Ectodermal cell (in vitro differentiated cells): ENCODE measurements around the gene BMP7.
"Not testable (repeated sequence)": the region's sequence is repeated elsewhere in the genome, so short reads cannot be mapped to it uniquely, and the experiment has no call there.

Experiments
- H3K27ac ChIP-seq: 2 replicates; pipeline ENCODE4 v1.7.0; 2013; ENCODE audit warnings: mild to moderate bottlenecking, low read depth, low read length; ENCODE audit not compliant: insufficient read depth, poor library complexity, severe bottlenecking
- H3K27me3 ChIP-seq: 2 replicates; pipeline ENCODE4 v1.7.0; 2013; ENCODE audit warnings: mild to moderate bottlenecking, low read length; ENCODE audit not compliant: insufficient read depth, control insufficient read depth, poor library complexity, severe bottlenecking
- H3K36me3 ChIP-seq: one replicate; pipeline ENCODE4 v1.7.0; 2013; ENCODE audit warnings: low read length; ENCODE audit not compliant: control insufficient read depth, insufficient read depth
- H3K4me1 ChIP-seq: one replicate; pipeline ENCODE4 v1.7.0; 2013; ENCODE audit warnings: low read length; ENCODE audit not compliant: control insufficient read depth, insufficient read depth
- H3K4me3 ChIP-seq: 2 replicates; pipeline ENCODE4 v1.7.0; 2013; ENCODE audit warnings: low read depth, low read length, control low read depth; ENCODE audit not compliant: insufficient read depth
- H3K9me3 ChIP-seq: 2 replicates; pipeline ENCODE4 v1.7.0; 2013; ENCODE audit warnings: mild to moderate bottlenecking, low read length, moderate library complexity; ENCODE audit not compliant: control insufficient read depth
- WGBS, 2 experiments: methylation state at CpG; one replicate each; pipeline ENCODE4 v1.1.7; 2013; ENCODE audit warnings: missing lambda C conversion rate in 2 of 2; 5-methylcytosine and 5-hydroxymethylcytosine counted together

Gene BMP7

DNA sequence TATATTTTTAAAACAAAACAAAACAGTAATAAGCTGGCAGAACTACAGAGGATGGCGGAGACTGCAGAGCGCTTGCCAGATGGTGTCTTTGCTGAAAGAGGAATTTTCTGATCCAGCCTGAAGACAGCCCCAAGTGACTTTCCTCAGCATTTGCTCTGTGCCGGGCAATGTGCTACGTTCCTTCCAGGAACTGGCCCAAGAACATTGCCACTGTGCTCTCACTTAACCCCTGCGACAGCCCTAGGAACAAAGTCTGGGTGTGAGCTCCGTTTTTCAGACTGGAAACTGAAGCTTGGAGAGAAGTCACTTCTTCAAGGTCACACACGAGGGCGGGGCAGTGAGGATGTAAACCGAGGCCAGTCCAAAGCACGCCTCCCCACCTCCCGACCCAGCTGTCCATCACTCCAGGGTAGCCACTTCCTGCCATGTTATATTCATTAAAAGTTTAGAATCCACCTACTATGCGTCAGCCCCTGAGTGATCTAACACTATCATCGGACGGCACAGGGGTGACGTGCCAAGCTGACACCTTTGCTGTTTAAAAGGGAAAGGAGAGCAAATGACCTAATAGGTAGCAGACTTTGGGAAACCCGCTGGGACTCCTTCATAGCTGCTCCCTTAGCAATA, 22.3 kb upstream of the BMP7 start:
- H3K9me3 ChIP-seq, result no peaks in the 10 kb centered on the region
- WGBS, 2 experiments, result 80 to 81% methylated on average over 16 of the region's 16 CpGs
- H3K27ac ChIP-seq, result no peak overlapping the region
- peaks cover 64% of the 10 kb centered on the region for H3K4me1 ChIP-seq
- H3K36me3 ChIP-seq, result no peaks in the 10 kb centered on the region
- H3K4me3 ChIP-seq, result no peak overlapping the region
- no peaks in the 10 kb centered on the region for H3K27me3 ChIP-seq

DNA sequence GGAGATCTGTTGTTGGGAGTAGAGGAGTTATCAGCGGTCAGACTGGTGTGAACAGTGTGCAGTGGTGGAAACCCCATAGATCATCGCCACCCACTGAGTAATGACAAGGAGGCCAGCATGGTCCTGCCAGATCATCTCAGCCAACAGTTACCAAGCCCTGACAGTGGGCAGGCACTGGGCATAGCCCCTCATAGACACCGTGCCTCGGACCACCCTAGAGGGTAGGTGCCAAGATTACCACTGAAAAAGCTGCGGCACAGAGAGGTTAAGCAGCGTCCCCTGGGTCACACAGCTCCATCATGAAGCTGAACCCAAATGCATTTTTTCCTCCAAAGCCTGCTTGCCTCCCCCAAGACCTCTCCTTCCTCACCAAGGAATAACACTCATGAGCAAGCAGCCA, 21.5 kb upstream of the BMP7 start:
- peak overlapping the region; percentile 0 for H3K27ac ChIP-seq
- WGBS, 2 experiments, result 94% methylated on average over 6 of the region's 6 CpGs
- peaks cover 69% of the 10 kb centered on the region for H3K4me1 ChIP-seq

DNA sequence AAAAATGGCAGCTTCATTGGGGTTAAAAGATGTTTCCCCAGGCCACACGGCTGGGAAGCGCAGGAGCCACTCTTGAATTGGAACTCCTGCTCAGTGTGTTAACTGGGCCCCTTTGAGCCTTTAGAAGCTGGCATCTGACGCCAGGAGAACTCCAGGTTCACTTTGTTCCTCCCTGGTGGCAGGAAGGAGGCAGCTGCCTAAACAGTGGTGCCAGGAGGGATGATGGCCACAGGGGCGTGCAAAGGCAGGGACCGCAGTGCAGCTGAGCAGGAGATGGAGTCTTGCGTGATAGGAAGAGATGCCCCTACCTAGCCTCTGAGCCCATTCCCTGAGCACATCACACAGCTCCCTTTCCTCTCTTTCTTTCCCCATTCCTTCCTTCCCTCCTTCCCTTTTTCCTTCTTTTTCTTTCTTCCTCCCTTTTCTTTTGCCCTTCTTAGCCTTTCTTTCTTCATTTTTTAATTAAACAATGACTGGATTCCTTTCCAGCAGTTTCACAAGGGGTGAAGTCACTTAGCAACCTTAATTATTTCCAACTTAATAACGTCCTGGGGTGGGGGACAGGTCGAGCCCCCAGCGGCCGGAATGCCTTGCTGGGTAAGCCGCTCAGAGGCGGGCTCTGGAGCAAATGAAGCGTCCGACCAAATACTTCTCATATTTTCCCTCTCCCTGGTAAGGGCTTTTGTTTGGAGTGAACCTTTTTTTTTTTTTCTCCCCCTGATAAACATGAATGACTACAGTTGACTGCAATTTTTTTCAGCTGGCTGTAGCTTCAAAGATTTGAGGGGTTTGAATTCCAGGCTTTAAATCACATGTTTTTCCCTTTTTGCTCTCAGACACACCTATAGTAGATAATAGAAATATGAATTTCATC, 20.8 kb upstream of the BMP7 start:
- no peaks in the 10 kb centered on the region for H3K27me3 ChIP-seq
- H3K4me3 ChIP-seq, result no peak overlapping the region
- no peaks in the 10 kb centered on the region for H3K9me3 ChIP-seq
- H3K27ac ChIP-seq, result peak overlapping the region; percentile 76
- H3K4me1 ChIP-seq, result peaks cover 70% of the 10 kb centered on the region
- 45 to 56% methylated on average over 12 to 14 of the region's 14 CpGs for WGBS, 2 experiments
- H3K36me3 ChIP-seq, result no peaks in the 10 kb centered on the region

More for the DNA sequence above, 21.5 kb upstream of the BMP7 start:
- H3K9me3 ChIP-seq, result no peaks in the 10 kb centered on the region
- H3K27me3 ChIP-seq, result no peaks in the 10 kb centered on the region
- no peaks in the 10 kb centered on the region for H3K36me3 ChIP-seq
- no peak overlapping the region for H3K4me3 ChIP-seq

DNA sequence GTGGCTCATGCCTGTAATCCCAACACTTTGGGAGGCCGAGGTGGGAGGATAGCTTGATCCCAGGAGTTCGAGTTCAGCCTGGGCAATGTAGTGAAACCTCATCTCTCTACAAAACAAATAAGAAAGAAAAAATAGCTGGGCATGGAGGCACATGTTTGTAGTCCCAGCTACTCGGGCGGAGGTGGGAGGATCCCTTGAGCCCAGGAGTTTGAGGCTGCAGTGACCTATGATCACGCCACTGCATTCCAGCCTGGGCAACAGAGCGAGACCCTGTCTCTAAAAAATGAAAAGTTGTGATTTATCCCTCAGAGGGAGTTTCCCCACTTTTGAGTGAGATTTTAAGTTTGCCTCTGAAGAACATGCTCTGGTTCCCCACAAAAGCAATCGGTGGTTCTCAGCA, 17.4 kb upstream of the BMP7 start:
- H3K4me1 ChIP-seq, result peaks cover 53% of the 10 kb centered on the region
- WGBS, 2 experiments, result 91 to 95% methylated on average over 7 of the region's 7 CpGs
- no peak overlapping the region for H3K4me3 ChIP-seq
- no peak overlapping the region for H3K27ac ChIP-seq
- H3K36me3 ChIP-seq, result no peaks in the 10 kb centered on the region
- H3K27me3 ChIP-seq, result no peaks in the 10 kb centered on the region
- no peaks in the 10 kb centered on the region for H3K9me3 ChIP-seq

DNA sequence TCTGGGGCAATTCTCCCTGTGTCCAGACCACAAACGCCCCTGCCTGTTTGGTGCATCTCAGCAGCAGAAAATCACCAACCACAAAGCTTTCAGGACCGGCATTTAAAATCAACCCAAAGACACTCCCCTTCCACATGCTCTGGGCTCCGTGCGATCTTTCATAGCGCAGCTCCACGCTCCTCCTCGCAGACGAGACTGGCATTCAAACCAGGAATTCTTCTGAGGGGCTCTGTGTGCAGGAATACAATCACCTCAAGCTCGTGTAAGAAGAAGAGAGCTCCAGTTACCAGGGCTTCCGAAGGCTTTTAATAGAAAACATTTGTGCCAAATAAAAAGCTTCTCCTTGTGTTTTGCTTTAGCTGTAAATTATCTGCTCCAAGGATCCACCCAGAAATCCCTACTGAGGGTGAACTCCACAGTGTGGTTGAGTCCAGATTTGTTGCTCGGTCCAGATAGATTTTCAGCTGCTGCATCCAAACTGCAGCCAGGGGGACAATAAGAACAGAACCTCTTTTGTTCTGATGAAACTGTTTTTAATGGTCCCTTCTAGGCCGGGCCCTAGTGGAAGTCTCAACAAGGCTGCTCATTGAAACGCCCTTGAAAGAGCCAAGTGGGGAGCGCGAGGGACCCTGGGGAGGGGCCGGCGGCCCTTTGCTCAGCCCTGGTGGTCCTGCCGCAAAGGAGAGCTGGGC, 16.4 kb upstream of the BMP7 start:
- Histone ChIP-seq H3K4me1 (peaks cover 50% of the 10 kb centered on the region), H3K4me3 (no peak overlapping the region)
- 52 to 61% methylated on average over 18 of the region's 18 CpGs for WGBS, 2 experiments

DNA sequence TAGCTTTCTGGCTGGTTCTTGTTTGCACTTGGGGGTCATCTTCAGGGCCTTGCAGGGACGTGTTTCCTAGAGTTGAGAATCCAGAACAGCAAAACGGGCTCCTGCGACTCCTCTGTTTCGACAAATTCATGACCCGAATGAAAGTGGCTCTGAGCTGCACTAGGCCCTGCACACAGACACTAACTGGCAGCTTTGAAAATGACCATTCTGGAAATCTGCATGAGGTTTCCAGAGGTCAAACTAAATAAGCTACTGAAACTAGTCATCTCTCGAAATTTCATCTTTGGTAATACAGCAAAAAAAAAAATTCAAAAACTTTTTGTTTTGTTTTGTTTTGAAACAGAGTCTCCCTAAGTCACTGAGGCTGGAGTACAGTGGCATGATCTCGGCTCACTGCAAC, 15.5 kb upstream of the BMP7 start:
- no peak overlapping the region for H3K27ac ChIP-seq

More for the DNA sequence above, 16.4 kb upstream of the BMP7 start:
- H3K9me3 ChIP-seq, result no peaks in the 10 kb centered on the region
- H3K27ac ChIP-seq, result peak overlapping the region; percentile 78
- H3K36me3 ChIP-seq, result no peaks in the 10 kb centered on the region
- H3K27me3 ChIP-seq, result no peaks in the 10 kb centered on the region

DNA sequence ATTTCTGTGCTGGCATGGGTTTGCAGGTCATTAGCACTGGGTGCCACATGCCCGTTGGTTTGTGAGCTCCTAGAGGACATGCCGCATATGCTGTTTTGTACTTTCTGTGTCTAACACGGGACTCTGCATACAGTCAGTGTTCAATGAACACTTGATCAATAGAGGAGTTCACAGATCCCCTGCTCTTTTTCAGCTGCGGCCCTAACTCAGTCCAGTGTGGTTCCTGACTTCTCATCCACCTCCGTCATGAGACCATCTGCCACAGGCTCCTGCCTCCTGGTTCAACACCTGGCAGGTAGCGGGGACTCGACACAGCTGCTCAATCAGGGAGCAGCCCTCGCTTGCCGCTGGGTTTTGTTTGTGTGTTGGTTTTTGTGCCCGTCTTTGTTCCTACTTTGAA, 13.8 kb upstream of the BMP7 start:
- Histone ChIP-seq H3K9me3 (no peaks in the 10 kb centered on the region), H3K4me3 (no peak overlapping the region), H3K27me3 (no peaks in the 10 kb centered on the region), H3K4me1 (peaks cover 34% of the 10 kb centered on the region), H3K27ac (no peak overlapping the region), H3K36me3 (no peaks in the 10 kb centered on the region)
- 78 to 80% methylated on average over 10 of the region's 10 CpGs for WGBS, 2 experiments

More for the DNA sequence above, 15.5 kb upstream of the BMP7 start:
- WGBS, 2 experiments, result 91 to 94% methylated on average over 7 of the region's 7 CpGs
- Histone ChIP-seq H3K27me3 (no peaks in the 10 kb centered on the region), H3K36me3 (no peaks in the 10 kb centered on the region), H3K4me1 (peaks cover 43% of the 10 kb centered on the region), H3K4me3 (no peak overlapping the region), H3K9me3 (no peaks in the 10 kb centered on the region)

GRCh38 chr20:57279548-57279947, 13.1 kb upstream of the BMP7 start:
- H3K9me3 ChIP-seq, H3K27me3 ChIP-seq, H3K4me3 ChIP-seq, H3K36me3 ChIP-seq, H3K27ac ChIP-seq: not testable (repeated sequence)
- H3K4me1 ChIP-seq, result peaks cover 27% of the 10 kb centered on the region
- WGBS, 2 experiments, result 94 to 96% methylated on average over 3 of the region's 3 CpGs

DNA sequence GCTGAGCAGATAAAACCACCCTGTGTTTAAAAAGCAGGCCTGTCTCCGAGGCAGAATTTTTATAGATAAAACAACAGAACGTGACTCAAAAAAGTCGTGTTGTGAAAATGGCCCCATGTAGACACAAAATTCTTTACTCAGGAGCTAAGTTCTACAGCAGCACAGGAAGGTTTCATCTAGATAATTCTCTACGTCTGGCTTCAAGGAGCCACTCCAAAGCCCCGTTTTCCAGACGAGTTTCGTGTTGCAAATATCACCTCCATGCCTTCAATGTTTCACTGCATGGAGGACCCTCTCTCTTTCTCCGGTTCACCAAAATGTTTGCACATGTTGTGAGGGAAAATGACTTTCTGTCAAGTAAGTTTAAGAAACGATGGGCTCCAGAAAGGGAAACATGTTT, 12.0 kb upstream of the BMP7 start:
- Histone ChIP-seq H3K4me3 (no peak overlapping the region), H3K9me3 (no peaks in the 10 kb centered on the region), H3K4me1 (peaks cover 27% of the 10 kb centered on the region), H3K36me3 (no peaks in the 10 kb centered on the region), H3K27ac (no peak overlapping the region), H3K27me3 (no peaks in the 10 kb centered on the region)
- WGBS, 2 experiments, result 89 to 92% methylated on average over 9 of the region's 9 CpGs
